GM12875 (cell line): ENCODE measurements around the gene AGAP1.

Experiments
- H3K4me3 ChIP-seq: one replicate; pipeline ENCODE4 v1.5.1; 2011; ENCODE audit warnings: low read depth, low read length, control low read depth
- CTCF ChIP-seq: IDR thresholded peaks from 2 replicates; pipeline ENCODE4 v1.5.1; 2011; ENCODE audit warnings: low read depth, mild to moderate bottlenecking, control low read depth, inconsistent platforms, low read length, moderate library complexity, borderline replicate concordance; ENCODE audit not compliant: insufficient read depth

AGAP1 gene

GRCh38 chr2:235793163-235793752, 299.4 kb downstream of the AGAP1 start:
- peak; percentile 64 for TF ChIP-seq CTCF
- H3K4me3 ChIP-seq, result no peak overlapping the region

GRCh38 chr2:235799281-235799680, 305.4 kb downstream of the AGAP1 start:
- no peak overlapping the region for H3K4me3 ChIP-seq
- TF ChIP-seq CTCF, result no peak

GRCh38 chr2:235802542-235802941, 308.7 kb downstream of the AGAP1 start:
- H3K4me3 ChIP-seq, result no peak overlapping the region
- no peak for TF ChIP-seq CTCF

GRCh38 chr2:235803028-235803427, 309.2 kb downstream of the AGAP1 start:
- no peak overlapping the region for H3K4me3 ChIP-seq
- TF ChIP-seq CTCF, result no peak

- TF ChIP-seq CTCF, result no peak
- H3K4me3 ChIP-seq, result no peak overlapping the region
Measured at GRCh38 chr2:235804676-235805075, 310.8 kb downstream of the AGAP1 start.

- TF ChIP-seq CTCF, result no peak
- no peak overlapping the region for H3K4me3 ChIP-seq
Measured at GRCh38 chr2:235806986-235807750, 313.3 kb downstream of the AGAP1 start.

- TF ChIP-seq CTCF, result no peak
Measured at GRCh38 chr2:235808366-235808765, 314.5 kb downstream of the AGAP1 start.

More at GRCh38 chr2:235808366-235808765, 314.5 kb downstream of the AGAP1 start:
- H3K4me3 ChIP-seq, result no peak overlapping the region
